ENCODE measurements around the gene HDAC9. TPM values are rescaled to one million over a fixed set of nuclear protein-coding genes. Genes with fewer than 3 reads are reported as not detected.
"Not testable (repeated sequence)": the region's sequence is repeated elsewhere in the genome, so short reads cannot be mapped to it uniquely, and the experiment has no call there.

HDAC9 gene
- total RNA-seq, 4 donors from 2014 or later, result 51.2 to 194 (median 106) TPM

- H3K27me3 ChIP-seq, result no peaks in the 10 kb centered on the region
- H3K9me3 ChIP-seq, result no peaks in the 10 kb centered on the region
- H3K4me3 ChIP-seq, result no peak overlapping the region
- H3K36me3 ChIP-seq, result no peaks in the 10 kb centered on the region
- no peak overlapping the region for H3K27ac ChIP-seq
- no peak for TF ChIP-seq EP300 (IDR thresholded peaks at IDR 0.05)
- TF ChIP-seq POLR2A (IDR thresholded peaks at IDR 0.05), result no peak
- no peak for TF ChIP-seq CTCF (IDR thresholded peaks at IDR 0.05)
- TF ChIP-seq POLR2AphosphoS5 (IDR thresholded peaks at IDR 0.05), result no peak
- no peak for ATAC-seq
- peaks cover 2 to 23% (median 7%) of the 10 kb centered on the region in 3 donors for H3K4me1 ChIP-seq
- WGBS, 2 donors (ENCODE audit: low coverage in 1 of 2), result 71 to 96% methylated on average over 3 of the region's 3 CpGs
These were observed 479.7 kb downstream of the HDAC9 start for GRCh38 chr7:18975276-18975675.

- whole genome bisulfite sequencing, 2 donors (ENCODE audit: low coverage in 1 of 2), result 58 to 92% methylated on average over 3 to 8 of the region's 9 CpGs
These were observed 480.2 kb downstream of the HDAC9 start for GRCh38 chr7:18975689-18976280.

GRCh38 chr7:18976715-18977471, 481.3 kb downstream of the HDAC9 start:
- no peak overlapping the region for H3K4me3 ChIP-seq
- no peaks in the 10 kb centered on the region for H3K27me3 ChIP-seq
- H3K27ac ChIP-seq, result no peak overlapping the region
- peaks cover 2 to 23% (median 7%) of the 10 kb centered on the region in 3 donors for H3K4me1 ChIP-seq
- TF ChIP-seq POLR2AphosphoS5 (IDR thresholded peaks at IDR 0.05) (no peak), EP300 (IDR thresholded peaks at IDR 0.05) (no peak), CTCF (IDR thresholded peaks at IDR 0.05) (no peak), POLR2A (IDR thresholded peaks at IDR 0.05) (no peak)
- H3K36me3 ChIP-seq, result no peaks in the 10 kb centered on the region
- no peak for ATAC-seq
- WGBS, 2 donors (ENCODE audit: low coverage in 1 of 2), result 38 to 39% methylated on average over 6 of the region's 6 CpGs
- H3K9me3 ChIP-seq, result no peaks in the 10 kb centered on the region

More at GRCh38 chr7:18975689-18976280, 480.2 kb downstream of the HDAC9 start:
- Histone ChIP-seq H3K36me3 (no peaks in the 10 kb centered on the region), H3K27ac (no peak overlapping the region), H3K27me3 (no peaks in the 10 kb centered on the region), H3K4me1 (peaks cover 2 to 23% (median 7%) of the 10 kb centered on the region in 3 donors), H3K4me3 (no peak overlapping the region), H3K9me3 (no peaks in the 10 kb centered on the region)
- TF ChIP-seq POLR2A (IDR thresholded peaks at IDR 0.05), result no peak
- no peak for TF ChIP-seq CTCF (IDR thresholded peaks at IDR 0.05)
- no peak for TF ChIP-seq POLR2AphosphoS5 (IDR thresholded peaks at IDR 0.05)
- no peak for TF ChIP-seq EP300 (IDR thresholded peaks at IDR 0.05)
- no peak for ATAC-seq

- 5 to 13% methylated on average over 2 of the region's 2 CpGs for WGBS, 2 donors (ENCODE audit: low coverage in 1 of 2)
- peak; percentile 29 for TF ChIP-seq POLR2AphosphoS5 (IDR thresholded peaks at IDR 0.05)
- no peak for TF ChIP-seq POLR2A (IDR thresholded peaks at IDR 0.05)
- TF ChIP-seq EP300 (IDR thresholded peaks at IDR 0.05), result no peak
- Histone ChIP-seq H3K4me3 (no peak overlapping the region), H3K36me3 (no peaks in the 10 kb centered on the region), H3K27ac (no peak overlapping the region), H3K27me3 (no peaks in the 10 kb centered on the region), H3K9me3 (no peaks in the 10 kb centered on the region), H3K4me1 (peaks cover 2 to 23% (median 7%) of the 10 kb centered on the region in 3 donors)
- peak; percentile 43 for ATAC-seq
These were observed 482.6 kb downstream of the HDAC9 start for GRCh38 chr7:18978108-18978495.

GRCh38 chr7:18990700-18991099, 495.2 kb downstream of the HDAC9 start:
- not testable (repeated sequence) for H3K36me3 ChIP-seq, H3K4me1 ChIP-seq, H3K9me3 ChIP-seq, H3K27ac ChIP-seq, ATAC-seq, H3K4me3 ChIP-seq, H3K27me3 ChIP-seq
- 87 to 96% methylated on average over 9 to 14 of the region's 20 CpGs for WGBS, 2 donors (ENCODE audit: low coverage in 1 of 2)

Data from gastroesophageal sphincter (tissue), 4 donors.